Middle frontal gyrus (tissue), 1 donor: ENCODE results near the gene CSNK1D.

Experiments used
- DNase-seq: peaks from one replicate; pipeline ENCODE4 v3.0.0-alpha.2; 2015; ENCODE audit warnings: low spot score; ENCODE audit errors: extremely low spot score

CSNK1D gene

GRCh38 chr17:82295472-82295814, 21.9 kb upstream of the CSNK1D start:
- DNase-seq, result no peak

DNA sequence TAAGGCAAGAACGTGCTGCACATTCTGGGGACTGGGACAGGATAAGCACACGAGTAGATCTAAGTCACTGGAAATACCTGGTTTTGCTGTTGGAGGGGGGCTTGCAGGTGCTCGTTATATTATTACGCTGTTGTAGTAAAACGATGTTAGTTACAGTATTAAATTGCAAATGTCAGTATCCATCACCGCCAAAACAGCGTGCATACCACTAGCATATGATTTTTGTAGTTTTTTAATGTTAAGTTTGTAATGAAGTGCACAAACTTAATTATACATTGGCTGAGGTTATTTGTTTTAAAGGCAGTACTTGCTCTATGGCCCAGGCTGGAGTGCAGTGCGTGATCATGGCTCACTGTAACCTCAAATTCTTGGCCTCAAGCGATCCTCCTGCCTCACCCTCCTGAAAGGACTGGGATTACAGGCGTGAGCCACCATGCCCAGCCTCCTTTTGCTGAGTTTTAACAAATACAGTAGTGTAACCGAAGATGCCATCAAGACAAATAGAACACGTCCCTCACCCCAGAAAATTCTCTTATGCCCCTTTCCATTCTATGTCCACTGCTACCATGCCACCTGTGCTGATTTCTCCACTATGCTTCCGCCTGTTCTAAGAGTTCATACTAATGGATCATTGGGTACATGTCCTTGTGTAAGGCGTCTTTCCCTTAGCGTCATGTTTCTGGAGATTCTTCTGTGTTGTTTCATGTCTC, 20.7 kb upstream of the CSNK1D start:
- no peak for DNase-seq

DNA sequence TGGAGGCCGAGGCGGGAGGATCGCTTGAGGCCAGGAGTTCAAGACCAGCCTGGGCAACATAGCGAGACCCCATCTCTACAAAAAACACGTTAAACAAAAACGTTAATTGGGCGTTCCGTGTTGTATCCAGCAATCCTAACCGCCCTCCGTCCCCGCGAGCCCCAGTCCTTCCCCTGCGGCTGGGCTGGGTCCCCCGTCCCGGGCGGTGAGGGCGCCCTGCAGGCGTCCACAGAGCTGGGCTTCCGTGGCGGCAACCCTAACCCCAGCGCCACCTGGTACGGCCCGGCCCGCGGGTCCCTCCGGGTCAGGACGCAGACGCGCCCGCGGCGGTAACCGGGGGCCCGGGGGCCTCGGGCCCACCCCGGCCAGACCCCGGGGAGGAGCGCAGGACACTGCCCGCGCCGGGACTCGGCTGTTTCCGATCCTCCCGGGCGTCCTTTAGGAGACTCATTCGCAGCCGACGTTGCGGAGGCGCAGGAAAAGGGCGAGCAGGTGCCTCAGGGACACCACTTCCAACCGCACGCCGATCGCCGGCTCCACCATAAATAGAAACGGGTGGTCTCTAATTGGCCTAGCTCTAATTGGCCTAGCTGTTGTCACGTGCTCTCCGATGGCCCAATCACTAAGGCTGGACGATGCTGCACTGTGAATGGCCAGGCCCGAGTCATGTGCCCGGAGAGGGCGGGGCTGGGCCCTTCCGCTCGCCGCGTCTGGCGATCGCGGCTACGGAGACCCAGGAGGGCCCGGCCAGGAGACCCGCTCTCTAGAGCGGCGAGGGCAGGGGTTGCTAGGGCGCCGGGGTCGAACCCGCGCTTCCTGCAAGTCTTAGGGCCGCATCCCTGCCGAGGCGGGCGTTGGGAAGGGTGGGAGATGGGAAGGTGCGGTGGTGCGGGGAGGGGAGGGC, 19.0 kb upstream of the CSNK1D start:
- peak; percentile 95 for DNase-seq

GRCh38 chr17:82291582-82292250, 18.2 kb upstream of the CSNK1D start:
- DNase-seq, result no peak

- DNase-seq, result no peak
These were observed 14.6 kb upstream of the CSNK1D start for GRCh38 chr17:82287868-82288801.

GRCh38 chr17:82287013-82287867, 13.7 kb upstream of the CSNK1D start:
- DNase-seq, result no peak

DNA sequence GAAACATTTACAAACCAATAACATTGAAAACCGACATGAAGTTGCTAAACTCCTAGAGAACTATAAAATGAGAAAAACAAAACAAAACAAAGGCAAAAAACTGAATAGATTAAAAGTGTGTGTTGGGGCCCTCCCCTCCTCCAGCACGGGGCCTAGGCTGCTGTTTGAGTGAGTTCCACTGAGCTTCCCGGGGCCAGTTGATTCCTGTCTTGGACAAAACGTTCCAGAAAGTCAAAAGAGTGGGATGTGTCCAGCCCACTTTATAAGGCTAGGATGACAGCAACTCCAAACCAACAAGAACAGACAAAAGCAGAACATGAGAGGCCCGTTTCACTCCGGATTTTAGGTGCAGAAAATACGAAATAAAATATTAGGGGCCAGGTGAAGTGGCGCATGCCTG, 11.6 kb upstream of the CSNK1D start:
- DNase-seq, result no peak

DNA sequence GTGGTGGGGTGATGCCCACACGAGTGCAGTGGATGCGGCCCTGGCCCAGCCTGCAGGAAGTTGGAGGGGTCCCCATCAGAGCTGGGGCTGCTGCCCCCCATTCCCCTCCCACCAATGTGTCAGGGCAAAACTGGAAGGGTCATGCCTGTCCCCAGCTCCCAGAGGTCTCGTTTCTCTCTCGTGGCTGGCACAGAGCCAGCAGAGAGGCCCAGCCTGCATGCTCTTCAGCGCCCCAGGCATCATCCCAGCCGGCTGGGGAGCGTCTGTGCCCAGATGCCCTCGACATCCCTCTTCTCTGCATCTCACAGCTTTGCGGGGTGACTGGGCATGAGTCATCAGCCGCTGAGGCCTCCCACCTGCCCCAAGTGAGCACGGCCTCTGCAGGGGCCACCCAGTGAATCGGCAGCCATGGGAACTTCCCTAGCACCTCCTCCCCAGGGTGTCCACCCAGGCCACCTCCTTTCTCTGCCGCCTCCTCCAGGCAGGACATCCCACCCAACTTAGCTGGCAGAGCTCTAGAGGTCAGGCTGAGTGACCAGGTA, 9.8 kb upstream of the CSNK1D start:
- DNase-seq, result no peak

GRCh38 chr17:82282239-82283207, 9.0 kb upstream of the CSNK1D start:
- no peak for DNase-seq

DNA sequence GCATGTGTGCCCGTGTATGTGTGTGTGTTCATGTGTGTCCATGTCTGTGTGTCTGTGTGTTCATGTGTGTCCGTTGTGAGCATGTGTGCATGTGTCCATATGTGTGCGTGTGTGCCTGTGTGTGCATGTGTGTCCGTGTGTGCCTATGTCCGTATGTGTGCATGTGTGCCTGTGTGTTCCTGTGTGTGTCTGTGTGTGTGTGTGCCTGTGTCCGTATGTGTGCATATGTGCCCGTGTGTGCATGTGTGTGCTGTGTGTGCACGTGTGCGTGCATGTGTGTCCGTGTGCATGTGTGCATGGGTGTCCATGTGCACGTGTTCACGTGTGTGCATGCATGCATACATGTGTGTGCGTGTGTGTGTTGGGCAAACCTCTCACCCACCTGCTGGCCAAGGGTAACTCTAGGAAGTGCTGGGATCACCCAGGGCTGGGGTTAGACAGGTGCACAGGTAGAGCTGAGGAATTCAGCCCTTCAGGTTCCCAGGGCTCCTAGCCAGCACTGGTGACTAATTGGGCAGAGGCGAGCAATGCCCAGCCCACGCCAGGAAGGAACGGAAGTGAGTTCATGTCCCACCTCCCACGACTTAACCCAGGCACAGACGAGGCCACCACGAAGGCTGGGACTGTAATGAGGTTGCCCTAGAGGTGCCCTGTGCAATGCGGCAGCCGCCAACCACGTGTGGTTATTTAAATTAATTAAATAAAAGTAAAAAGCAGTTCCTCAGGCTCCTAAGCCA, 8.2 kb upstream of the CSNK1D start:
- DNase-seq, result no peak

GRCh38 chr17:82281076-82281475, 7.6 kb upstream of the CSNK1D start:
- DNase-seq, result no peak

GRCh38 chr17:82280537-82280936, 7.0 kb upstream of the CSNK1D start:
- DNase-seq, result no peak

- no peak for DNase-seq
These were observed 5.4 kb upstream of the CSNK1D start for GRCh38 chr17:82278786-82279391.

- DNase-seq, result no peak
These were observed 4.8 kb upstream of the CSNK1D start for GRCh38 chr17:82278308-82278707.

DNA sequence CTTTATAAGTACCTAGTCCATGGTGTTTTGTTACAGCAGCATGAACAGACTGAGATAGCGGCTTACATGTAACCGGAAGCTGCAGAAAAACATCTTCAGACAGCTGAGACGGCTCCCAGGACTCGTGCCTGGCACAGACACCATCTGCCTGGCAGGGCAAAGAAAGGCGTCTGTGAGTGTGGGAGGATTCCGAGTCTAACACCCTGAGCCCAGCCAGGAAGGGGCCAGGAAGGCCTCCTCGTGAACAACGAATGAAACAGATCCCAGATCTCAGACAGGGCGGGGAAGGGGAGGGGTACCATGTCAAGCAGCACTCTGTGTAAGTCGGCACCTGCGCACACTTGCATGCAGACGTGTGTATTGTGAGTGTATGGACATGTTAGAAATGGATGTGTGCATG, 4.4 kb upstream of the CSNK1D start:
- DNase-seq, result no peak

- DNase-seq, result no peak
These were observed 3.4 kb upstream of the CSNK1D start for GRCh38 chr17:82276938-82277337.

GRCh38 chr17:82275326-82275725, 1.8 kb upstream of the CSNK1D start:
- no peak for DNase-seq
